ENCODE results near the gene ST6GALNAC4.
A peak's percentile ranks its signal among the peaks of the same experiment; 100 is the strongest.

Gene ST6GALNAC4

DNA sequence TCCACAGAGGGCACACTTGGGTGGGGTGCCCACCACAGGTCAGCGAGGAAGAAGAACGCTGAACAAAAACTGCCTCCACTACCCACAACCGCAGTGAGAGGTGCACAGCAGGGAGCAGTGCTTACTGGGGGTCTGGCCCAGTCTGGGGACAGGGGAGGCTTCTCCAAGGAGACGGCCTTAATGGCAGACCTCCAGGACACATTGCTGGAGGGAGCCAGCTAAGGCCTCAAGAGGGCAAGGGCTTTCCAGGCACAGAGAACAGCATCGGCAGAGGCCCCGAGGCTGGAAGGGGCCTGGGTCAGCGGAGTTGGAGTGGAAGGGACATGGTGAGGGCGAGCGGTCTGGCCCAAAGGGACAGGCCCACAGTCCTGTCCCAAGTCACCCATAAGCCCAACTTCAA lies 29.1 kb upstream of the ST6GALNAC4 start:
- no peak for DNase-seq

DNA sequence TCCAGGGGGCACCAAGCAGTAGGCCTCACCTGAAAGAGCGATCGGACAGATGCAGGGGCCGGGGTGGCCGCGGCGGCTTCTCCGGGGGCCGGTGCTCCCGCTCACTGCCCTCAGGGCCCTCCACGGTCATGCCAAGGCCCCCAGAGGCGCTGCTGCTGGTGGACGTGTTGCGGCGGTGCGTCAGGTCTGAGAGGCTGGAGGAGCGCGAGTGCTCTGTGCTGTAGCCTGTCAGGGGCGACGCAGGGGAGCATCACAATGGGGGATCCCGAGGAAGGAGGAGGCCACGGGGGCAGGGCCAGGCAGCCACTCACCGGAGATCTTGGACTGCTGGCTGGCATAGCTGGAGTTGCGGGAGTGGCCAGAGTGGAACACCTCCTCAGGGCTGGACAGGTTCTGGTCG lies 28.5 kb upstream of the ST6GALNAC4 start:
- DNase-seq: no peak

DNA sequence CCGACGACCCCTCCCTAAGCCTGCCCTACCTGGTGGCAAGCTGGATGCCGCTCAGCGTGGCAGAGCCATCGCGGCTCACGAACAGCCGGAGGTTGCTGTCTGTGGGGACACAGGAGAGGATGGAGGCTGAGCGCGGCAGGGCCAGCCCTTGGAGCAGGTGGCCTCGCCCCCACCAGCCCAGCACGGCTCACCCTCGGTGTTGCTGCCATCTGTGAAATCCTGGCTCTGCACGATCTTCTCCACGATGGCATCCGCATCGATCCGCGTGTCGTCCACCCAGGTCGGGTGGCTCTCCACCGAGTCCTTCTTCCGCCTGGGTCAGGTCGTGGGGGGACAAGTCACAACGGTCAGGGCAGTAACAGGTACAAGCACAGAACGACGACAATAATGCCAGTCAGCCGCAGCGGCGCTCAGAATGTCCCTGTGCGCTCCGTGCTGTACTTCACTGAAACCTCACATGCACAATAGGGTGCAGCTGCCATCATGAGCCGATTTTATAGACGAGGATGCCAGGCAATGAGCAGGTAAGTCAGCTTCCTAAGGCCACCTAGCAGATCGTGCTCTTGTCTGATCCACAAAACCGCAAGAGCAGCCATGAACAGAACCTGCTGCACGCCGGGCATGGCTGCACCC lies 27.9 kb upstream of the ST6GALNAC4 start:
- DNase-seq: no peak

DNA sequence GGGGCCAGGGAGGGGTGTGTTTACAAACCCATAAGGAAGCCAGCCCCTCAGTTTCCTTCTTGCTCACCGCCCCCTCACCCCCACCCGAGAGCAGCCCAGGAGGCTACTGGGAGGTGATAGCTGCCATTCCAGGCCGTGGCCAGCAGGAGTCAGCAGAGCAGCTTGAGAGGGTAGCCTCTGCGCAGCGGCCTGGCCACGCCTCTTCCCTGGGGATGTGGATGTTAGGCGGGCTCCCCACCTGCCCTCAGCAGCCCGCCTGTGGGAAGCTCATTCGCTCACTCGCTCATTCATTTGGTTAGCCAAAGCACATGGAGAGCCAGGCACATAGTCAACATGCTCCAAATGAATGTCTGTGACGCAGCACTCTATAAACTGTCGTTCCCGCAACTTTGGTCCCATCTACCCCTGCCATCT lies 26.9 kb upstream of the ST6GALNAC4 start:
- peak; percentile 87 to 89 for DNase-seq

DNA sequence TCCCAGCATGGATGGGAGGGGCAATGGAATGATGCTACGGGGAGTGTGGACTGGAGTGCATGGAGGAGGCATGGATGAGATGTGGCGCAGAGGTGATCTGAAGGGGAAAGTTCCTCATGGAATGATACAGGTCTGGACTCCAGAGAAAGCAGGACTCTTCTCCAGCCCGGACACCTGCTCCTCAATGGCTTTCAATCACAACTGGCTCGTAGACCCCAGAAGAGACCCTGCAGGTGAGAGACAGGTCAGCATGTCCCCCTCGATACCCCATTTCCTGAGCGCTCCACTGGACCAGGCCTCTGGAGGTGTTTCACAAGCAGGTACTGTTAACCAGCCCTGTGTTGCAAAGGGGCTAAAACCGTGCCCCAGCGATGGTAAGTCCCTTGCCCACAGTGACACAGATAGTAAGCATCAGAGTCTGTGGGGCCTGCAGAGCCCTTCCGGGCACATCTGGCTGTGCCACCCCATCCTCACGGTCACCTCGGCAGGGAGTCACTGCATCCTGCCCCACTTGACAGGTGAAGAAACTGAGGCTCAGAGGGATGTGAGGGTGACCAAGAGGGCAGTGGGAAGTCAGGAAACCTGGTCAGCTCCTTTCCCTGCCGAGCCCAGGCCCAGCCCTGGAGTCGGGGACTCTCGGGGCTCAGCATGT lies 26.3 kb upstream of the ST6GALNAC4 start:
- DNase-seq: no peak

DNA sequence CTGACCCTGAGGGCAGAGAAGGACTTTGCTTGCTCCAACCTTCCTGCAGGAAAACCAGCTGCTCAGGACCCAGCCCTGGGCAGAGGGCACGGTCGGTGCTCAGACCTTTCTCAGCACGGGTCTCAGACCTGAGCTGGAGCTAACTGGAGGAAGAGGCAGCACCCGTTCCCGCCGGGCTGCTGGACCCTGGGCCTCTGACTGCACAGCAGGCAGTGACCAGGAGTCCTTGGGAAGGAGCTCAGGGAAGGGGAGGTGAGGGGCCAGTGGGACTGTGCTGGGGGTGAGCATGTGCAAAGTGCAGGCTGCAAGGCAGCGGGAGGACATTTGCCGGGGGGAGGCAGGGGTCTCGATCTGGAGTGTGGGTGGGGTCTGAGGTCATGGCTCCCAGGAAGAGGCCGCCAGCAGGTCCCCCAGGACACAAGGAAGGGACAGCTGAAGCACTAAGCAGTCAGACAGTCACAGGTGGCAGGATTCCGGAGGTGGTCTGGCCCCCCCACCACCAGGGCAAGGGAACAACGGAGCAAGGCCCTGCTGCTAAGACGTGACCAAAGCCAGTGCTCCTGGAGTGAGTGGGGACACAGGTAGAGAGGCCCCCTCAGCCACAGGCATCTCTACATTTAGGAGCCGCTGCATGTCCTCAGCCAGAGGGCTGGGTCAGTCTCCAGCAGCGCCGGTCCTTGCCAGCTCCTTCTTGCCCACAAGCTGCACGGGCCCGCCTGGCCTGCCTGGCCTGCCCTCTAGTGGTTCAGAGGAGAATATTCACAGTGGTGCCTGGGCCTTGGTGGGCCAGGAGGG lies 25.6 kb upstream of the ST6GALNAC4 start:
- DNase-seq: peak; percentile 25 to 35

DNA sequence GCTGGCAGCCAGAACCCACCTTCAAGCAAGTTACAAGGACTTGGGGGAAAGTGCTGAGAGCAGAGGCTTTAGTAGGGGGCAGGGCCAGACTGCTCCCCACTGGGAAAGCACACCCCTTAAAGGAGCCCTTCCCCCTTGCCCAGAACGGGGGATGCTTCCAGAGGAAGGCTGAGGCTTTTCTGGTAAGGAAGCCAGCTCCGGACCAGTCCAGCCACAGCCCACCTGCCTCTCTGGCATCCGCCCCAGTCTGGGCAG lies 25.0 kb upstream of the ST6GALNAC4 start:
- DNase-seq: no peak

DNA sequence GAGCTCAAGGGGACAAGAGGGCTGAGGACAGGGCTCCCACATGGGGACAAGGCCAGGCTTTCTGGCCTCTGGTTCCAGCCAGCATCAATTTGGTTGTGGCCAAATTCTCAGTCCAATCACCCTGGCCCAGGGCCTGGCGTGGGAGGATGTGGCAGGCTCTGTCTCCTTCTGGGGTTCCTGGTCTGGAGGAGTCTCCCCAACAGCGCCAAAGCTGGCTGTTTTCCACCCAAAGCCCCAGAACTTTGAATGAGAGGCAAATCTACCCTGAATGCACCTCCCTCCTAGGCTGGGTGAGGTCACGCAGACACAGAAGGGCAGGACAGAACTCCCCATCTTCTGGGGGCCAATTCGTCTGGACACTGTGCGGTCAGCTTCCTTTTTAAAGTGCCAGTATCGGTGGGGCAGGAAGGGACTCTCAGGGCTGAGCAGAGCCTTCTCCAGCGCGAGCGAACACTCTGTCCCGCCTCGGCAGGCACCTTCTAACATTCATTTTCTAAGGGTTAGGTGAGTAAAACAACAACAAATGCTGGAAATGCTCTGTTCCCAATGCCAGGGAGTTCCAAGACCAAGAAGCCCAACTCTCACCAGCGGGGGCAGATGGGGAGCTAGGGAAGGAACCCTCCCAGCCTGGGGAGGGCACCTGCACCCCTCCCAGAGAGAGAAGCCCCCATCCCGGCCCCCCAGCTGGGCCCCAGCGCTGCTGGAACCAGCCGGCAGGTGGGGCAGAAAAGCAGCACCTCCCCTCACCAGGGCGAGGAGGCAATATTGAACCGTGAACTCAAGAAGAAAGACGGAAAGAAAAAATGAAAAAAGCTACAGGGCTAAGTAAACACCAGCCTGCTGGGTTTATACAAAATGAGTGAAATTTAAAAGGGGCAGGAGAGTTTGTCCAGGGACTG lies 24.5 kb upstream of the ST6GALNAC4 start:
- no peak for DNase-seq

DNA sequence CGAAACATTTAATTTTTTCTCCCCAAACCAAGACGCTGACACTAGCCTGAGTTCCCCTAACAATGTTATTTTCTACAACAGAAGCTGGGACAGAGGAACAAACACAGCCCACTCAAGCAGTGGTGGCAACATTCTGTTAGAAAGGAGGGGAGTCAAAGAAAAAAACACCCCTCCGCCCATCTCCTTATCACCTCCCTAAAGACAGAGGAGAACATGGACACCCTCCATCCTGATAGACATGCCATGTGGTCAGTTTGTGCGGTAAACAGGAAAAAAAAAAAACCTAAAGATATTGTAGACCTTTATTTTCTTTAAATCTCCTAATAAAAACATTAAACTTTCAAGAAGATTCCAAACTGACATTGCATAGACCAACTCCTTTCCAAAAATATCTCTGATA lies 23.8 kb upstream of the ST6GALNAC4 start:
- no peak for DNase-seq

DNA sequence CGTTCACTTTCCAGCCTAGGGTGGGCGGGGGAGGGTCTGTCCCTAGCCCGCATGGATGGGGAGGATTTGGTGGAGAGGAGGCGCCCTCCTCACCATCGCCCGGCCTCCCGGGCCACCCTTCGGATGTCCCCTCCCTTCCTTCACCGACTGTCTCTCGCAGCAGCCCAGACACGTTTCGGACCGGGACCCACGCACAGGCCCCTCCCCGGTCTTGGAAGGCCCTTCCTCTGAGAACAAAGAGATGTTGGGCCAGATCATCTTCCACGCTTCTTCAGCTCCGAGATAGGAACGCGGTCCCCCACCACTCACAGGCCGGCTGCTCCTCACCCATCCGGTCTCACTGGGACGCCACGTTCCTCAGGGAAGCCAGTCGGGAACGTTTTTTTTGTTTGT lies 21.5 kb upstream of the ST6GALNAC4 start:
- DNase-seq: no peak

DNA sequence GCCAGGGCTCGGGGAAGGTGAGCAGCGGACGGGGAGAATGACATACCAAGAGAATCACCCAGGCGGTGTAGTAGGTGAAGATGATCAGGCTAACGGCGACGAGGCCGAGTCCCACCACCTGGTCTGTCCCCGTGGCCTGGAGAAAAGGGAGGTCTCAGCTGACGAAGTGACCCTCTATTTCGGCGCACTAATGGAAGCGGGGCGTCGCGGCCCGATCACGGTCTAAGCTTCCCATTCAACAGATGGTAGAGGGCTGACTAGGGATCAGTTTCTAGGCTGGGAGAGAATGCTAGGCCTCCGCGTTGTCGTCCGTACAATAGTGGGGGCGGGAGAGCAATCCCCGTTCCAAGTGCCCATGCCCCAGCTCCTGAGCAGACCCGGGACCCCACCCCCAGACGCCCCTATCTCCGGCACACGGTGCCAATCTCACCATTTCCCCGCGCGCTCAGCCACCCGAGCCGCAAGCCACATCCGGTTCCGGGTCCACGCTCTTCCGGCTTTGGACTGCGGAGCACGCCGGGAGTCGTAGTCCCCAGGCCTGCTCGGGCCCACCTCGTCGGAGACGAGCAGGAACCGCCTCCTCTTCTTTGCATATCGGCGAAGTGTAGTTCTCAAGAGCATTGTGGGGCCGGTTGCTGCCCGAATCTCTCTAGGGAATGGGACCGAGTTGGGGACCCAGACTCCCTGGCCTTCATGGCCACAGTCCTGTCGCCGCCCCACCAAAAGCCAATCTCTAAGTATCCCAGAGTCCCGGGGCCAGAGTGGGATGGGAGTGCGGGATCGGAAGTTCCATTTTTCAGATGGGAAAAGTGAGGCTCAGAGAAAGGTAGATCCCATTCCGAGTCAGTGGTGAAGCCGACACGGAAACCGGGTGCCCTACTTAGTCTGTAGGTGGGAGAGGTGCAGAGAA lies 20.8 kb upstream of the ST6GALNAC4 start, which contains the start of gene DPM2:
Gene DPM2 (minus strand): TSS at position 467 of the 910 bp plus-strand sequence. CDS start 34 bp downstream, at position 433.
- DNase-seq: peak; percentile 78 to 84

DNA sequence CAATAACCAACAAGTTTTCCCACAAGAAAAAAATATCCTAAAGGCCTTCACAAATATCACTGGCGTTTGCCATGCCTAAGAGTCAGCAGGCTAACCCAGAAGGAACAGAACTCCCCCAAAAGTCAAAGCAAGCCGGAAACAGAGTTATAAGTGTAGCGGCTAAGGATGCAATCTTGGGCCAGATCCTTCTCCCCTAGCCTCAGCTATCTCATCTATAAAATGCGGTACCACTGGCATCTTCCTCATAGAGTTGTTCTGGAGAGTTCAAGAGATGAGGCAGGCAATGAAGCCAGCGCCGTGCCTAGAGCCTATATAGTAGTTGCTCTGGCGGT lies 20.2 kb upstream of the ST6GALNAC4 start:
- DNase-seq: no peak

DNA sequence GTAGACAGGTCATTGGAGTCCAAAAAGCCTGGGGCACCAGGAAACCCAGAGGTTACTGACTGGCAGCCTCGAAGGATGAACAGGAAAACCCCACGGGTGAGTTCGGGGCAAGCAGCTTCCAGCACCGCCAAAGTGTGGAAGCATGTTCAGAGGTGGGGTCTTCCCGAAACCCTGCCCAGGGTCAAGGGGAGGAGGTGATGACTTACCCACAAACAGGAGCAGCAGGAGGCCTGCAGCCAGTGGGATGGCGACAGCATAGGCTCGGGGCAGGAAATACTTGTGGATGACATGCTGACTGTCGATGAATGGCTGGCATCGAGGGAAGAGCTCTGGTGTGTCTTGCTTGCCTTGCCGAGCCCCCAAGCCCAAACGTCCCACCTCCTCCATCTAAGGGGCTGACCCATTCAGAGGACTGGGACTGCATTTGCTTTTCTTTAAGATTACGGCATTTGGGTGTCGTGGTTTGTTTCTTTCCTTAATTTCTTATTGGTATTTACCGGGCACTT lies 19.6 kb upstream of the ST6GALNAC4 start:
- DNase-seq: no peak

DNA sequence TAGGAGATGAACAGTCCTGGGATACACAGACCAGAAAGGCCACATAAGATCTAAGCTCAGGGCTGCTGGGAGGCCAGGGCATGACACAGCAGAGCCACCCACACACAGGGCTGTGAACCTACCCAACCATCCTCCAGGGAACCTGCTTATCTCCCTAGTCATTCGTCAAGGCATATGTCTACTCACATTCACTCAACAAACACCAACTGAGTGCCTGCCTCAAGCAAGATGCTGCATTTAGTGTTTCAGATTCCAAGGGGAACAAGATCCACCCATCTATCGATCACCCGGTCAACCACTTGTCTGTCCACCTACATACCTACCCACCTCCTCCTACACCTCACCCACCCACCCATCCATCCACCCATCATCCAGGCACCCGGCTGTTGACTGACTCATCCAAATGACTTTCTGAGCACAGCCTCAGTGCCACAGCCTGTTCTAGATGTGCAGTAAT lies 19.0 kb upstream of the ST6GALNAC4 start:
- DNase-seq: no peak

DNA sequence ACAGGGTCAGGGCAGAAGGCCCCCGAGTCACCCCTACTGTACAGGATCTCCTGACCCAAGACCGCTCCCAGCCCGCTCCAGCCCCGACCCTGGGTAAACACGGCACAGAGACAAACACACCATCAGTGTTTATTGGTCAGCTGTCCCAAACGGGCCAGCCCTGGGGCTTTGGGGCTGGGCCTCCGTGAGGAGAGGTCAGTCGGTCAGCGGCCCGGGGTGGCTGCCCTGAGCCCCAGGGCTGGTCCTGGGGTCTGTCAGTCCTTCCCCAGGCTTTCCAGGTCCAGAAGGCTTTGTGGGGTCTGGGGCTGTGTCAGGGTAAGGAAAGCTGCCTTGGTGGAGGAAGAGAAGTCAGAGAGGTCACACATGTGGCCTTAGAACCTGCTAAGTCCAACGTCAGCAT lies 18.1 kb upstream of the ST6GALNAC4 start:
- no peak for DNase-seq

DNA sequence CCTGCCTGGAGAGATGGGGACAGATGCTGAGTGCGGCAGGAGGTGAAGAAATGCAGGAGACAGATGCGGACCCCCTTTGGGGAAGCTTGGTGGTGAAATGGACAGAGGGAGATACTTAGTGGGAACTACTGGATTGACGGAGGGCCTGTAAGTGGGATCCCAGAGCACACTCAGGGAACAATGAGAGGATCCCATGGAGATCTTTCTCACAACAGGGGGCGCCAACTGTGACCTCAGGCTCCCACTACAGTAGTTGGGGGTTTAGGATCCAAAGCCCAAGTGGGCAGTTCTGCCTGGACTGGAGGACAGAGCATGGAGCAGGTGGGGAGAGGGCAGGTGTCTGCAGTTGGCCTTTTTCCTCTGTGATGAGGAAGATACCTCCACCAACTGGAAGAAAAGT lies 17.4 kb upstream of the ST6GALNAC4 start:
- no peak for DNase-seq

DNA sequence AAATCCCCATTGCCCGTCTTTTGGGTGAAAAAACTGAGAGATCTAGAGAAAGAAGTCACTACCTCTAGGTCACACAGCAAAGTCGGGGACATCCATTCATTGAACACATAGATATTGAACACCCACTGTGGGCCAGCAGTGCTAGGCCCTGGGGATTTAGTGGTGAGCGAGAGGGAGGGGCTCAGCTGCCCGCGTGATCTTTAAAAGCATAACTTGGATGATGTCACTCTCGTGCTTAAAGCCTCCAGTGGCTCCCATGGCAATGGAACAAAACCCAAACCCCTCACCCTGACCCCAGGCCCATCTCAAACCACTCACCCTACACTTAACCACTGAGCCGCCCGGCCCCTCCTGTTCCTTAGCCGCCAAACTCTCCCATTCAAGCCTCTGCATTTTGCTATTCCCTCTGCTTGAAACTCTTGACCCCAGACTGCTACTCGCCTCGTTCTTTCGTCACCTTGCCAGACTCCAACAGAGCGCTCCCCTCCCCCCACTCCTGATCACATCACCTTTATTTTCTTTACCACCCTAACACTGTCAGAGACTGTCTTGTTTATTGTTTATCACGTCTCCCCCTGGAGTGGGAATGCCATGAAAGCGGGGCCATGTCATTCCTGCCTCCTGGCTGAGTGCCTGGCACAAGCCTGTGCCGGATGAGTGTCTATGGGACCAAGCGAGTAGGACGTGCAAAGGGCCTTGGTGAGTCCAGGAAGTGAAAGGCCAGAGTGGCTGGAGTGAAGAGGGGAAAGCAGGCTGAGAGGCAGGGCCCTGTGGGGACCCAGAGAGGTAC lies 14.4 kb upstream of the ST6GALNAC4 start:
- peak in 1 of 2 experiments; percentile 48 for DNase-seq

DNA sequence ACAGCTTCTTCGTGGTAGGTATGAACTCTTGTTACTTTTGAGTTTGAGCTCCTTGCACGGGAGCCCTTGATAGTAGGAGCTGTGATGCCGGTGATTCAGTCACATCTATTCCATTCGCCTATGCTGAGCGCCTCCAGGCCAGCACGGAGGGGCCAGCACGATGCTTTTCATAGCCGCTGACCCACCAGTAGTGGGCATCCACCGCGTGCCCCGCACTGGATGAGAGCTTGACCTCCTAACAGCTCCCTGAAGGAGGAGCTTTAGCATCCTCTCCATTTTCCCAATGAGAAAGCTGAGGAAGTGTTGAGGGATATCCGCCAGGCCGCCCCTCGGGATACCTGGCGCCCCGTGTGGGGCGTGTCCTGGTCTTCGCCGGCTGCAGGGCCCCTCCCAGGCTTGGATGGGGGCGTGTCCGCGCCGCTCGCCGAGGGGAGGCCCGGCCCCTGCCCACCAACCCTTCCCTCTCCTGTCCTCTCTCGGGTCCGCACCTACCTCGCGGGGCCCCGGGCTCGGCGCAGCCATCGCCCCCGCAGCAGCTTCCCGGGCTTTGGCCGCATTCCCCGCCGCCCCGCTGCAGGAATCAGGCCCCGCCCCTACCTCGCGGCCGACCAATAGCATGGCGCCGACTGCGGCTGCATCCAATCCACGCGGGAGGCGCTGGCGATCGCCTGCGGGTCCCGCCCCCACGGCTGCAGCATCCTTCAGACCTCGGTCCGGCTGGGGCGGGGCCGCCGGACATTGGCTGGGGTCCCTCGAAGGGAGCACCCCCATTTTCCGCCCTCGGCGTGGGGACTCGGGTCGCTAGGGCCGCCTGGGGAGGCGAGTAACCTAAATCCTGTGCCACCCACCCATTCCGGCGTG lies 13.6 kb upstream of the ST6GALNAC4 start, which contains the start of gene PIP5KL1:
Gene PIP5KL1 (minus strand): TSS at position 547 of the 861 bp plus-strand sequence. CDS start 25 bp downstream, at position 522.
- DNase-seq: peak; percentile 66 to 78

DNA sequence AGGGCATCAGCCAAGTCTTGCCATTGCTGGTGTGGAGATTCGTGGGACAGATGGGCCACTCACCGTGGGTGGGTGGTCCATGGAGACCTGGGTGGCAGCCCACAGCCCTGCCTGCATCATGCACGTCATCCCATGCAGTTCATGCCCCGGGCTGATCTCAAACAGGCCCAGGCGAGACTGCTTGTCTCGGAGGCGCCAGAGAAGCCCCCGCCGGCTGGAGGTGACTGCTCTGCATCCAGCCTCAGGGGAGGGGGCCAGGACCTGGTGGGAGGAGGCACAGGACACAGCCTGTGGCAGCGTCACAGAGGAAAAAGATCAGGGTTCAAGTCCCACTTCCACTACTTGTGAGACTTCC lies 12.8 kb upstream of the ST6GALNAC4 start:
- no peak for DNase-seq

Measured in NCI-H2081 (cell line).